ENCODE data around the gene CWC25. TPM values are rescaled to one million over a fixed set of nuclear protein-coding genes. Genes with fewer than 3 reads are reported as not detected.

The CWC25 gene
- total and polyA plus RNA-seq, 9 of the 15 experiments (the other 6 are each of a cell fraction or from before 2014, with no cell fraction given) = 16.5 to 27.4 (median 23.0) TPM

GRCh38 chr17:38798614-38799500, 26.3 kb downstream of the CWC25 start (continued):
- TF ChIP-seq HMBOX1 (IDR thresholded peaks at IDR 0.05) (no peak), TEAD4 (IDR thresholded peaks at IDR 0.05; ENCODE audit: low read length) (no peak), TEAD4 (CRISPR knock-in tag; IDR thresholded peaks at IDR 0.05; ENCODE audit: borderline replicate concordance) (no peak), PREB (CRISPR knock-in tag; IDR thresholded peaks at IDR 0.05) (no peak), FIP1L1 (IDR thresholded peaks at IDR 0.05; ENCODE audit: low read depth, low read length, poor library complexity, severe bottlenecking) (no peak), GATA2 (CRISPR knock-in tag; IDR thresholded peaks at IDR 0.05) (no peak), ZNF354B (CRISPR knock-in tag; IDR thresholded peaks at IDR 0.05) (no peak), HDGF (IDR thresholded peaks at IDR 0.05) (peak; percentile 80; the same call in 1 of the 2 replicates), TCFL5 (CRISPR knock-in tag; conservative IDR thresholded peaks at IDR 0.05) (no peak), CBFA2T3 (IDR thresholded peaks at IDR 0.05) (no peak), HDAC8 (tag; IDR thresholded peaks at IDR 0.05) (no peak), ZFX (CRISPR knock-in tag; IDR thresholded peaks at IDR 0.05) (peak; percentile 65), DLX4 (CRISPR knock-in tag; IDR thresholded peaks at IDR 0.05) (no peak), TCF7L2 (IDR thresholded peaks at IDR 0.05; ENCODE audit: low read depth, low read length) (no peak), KDM1A (IDR thresholded peaks at IDR 0.05) (no peak)
- TF ChIP-seq, protein P1, sequence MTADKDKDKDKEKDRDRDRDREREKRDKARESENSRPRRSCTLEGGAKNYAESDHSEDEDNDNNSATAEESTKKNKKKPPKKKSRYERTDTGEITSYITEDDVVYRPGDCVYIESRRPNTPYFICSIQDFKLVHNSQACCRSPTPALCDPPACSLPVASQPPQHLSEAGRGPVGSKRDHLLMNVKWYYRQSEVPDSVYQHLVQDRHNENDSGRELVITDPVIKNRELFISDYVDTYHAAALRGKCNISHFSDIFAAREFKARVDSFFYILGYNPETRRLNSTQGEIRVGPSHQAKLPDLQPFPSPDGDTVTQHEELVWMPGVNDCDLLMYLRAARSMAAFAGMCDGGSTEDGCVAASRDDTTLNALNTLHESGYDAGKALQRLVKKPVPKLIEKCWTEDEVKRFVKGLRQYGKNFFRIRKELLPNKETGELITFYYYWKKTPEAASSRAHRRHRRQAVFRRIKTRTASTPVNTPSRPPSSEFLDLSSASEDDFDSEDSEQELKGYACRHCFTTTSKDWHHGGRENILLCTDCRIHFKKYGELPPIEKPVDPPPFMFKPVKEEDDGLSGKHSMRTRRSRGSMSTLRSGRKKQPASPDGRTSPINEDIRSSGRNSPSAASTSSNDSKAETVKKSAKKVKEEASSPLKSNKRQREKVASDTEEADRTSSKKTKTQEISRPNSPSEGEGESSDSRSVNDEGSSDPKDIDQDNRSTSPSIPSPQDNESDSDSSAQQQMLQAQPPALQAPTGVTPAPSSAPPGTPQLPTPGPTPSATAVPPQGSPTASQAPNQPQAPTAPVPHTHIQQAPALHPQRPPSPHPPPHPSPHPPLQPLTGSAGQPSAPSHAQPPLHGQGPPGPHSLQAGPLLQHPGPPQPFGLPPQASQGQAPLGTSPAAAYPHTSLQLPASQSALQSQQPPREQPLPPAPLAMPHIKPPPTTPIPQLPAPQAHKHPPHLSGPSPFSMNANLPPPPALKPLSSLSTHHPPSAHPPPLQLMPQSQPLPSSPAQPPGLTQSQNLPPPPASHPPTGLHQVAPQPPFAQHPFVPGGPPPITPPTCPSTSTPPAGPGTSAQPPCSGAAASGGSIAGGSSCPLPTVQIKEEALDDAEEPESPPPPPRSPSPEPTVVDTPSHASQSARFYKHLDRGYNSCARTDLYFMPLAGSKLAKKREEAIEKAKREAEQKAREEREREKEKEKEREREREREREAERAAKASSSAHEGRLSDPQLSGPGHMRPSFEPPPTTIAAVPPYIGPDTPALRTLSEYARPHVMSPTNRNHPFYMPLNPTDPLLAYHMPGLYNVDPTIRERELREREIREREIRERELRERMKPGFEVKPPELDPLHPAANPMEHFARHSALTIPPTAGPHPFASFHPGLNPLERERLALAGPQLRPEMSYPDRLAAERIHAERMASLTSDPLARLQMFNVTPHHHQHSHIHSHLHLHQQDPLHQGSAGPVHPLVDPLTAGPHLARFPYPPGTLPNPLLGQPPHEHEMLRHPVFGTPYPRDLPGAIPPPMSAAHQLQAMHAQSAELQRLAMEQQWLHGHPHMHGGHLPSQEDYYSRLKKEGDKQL (CRISPR knock-in tag; IDR thresholded peaks at IDR 0.05; ENCODE audit: borderline replicate concordance) = no peak
- TF ChIP-seq, protein P2, sequence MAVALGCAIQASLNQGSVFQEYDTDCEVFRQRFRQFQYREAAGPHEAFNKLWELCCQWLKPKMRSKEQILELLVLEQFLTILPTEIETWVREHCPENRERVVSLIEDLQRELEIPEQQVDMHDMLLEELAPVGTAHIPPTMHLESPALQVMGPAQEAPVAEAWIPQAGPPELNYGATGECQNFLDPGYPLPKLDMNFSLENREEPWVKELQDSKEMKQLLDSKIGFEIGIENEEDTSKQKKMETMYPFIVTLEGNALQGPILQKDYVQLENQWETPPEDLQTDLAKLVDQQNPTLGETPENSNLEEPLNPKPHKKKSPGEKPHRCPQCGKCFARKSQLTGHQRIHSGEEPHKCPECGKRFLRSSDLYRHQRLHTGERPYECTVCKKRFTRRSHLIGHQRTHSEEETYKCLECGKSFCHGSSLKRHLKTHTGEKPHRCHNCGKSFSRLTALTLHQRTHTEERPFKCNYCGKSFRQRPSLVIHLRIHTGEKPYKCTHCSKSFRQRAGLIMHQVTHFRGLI (CRISPR knock-in tag; IDR thresholded peaks at IDR 0.05) = no peak

Data from K562 (cell line).